Fibroblast of villous mesenchyme (primary cell): ENCODE data around the gene LRRTM4. TPM values are rescaled to one million over a fixed set of nuclear protein-coding genes. Genes with fewer than 3 reads are reported as not detected.

Experiments
- DNase-seq: peaks from one replicate; pipeline ENCODE4 v3.0.0-alpha.2; 2010; ENCODE audit warnings: low read depth
- H3K4me3 ChIP-seq: 2 replicates; pipeline ENCODE4 v1.5.1; 2011; ENCODE audit warnings: low read depth, mild to moderate bottlenecking, low read length
- CTCF ChIP-seq: IDR thresholded peaks from 2 replicates; pipeline ENCODE4 v1.5.1; 2012; ENCODE audit warnings: low read depth, mild to moderate bottlenecking, low read length; ENCODE audit not compliant: insufficient read depth
- total RNA-seq: library from RNA; depleted of rRNA; stranded (reverse); fragments of >200 nt; gene quantifications from 2 replicates; pipeline ENCODE4 v1.2.3, GENCODE V29; 2012

LRRTM4 gene
- total RNA-seq, 1 donor: not detected

GRCh38 chr2:77309725-77310124 lies 212.5 kb downstream of the LRRTM4 start:
- H3K4me3 ChIP-seq: no peak overlapping the region
- TF ChIP-seq CTCF: no peak
- DNase-seq: no peak

DNA sequence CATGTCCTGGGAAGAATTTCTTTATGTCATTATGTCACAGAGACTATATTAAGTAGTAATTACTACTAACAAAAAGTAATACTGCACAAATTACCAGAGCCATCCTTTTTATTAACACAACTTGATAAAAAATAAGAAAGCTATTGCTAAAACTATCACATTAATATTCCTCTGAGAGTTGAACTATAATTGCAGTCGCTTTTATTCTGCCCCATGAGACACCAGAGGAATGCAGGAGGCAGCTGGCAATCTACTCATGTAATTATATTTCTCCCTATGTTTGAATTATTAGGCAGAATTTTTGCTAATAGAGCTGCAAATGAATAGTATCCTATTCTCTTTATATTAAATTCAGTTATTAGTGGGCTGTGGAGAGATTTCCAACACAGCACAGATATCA lies 220.7 kb downstream of the LRRTM4 start:
- TF ChIP-seq CTCF: no peak
- DNase-seq: no peak
- no peak overlapping the region for H3K4me3 ChIP-seq

- H3K4me3 ChIP-seq: no peak overlapping the region
- DNase-seq: no peak
- TF ChIP-seq CTCF: no peak
These were observed 225.4 kb downstream of the LRRTM4 start for GRCh38 chr2:77296791-77297190.

DNA sequence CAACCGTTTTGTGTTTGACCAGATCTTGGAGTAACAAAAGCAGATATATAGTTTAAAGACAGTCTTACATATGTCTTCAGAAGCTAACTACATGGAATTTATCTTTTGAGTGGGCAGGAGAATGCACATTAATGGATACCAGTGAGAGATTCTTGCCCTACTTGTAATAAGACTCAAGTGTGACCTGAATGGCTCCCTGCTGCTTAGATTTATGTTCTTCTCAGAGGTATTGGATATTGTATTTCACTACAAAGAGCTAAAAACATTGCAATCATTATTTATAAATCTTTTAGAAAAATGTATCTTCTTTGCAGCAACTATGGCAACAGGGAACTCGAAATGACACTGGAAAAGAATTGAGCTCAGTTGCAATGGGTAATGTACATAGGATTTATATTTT lies 227.7 kb downstream of the LRRTM4 start:
- DNase-seq: no peak
- H3K4me3 ChIP-seq: no peak overlapping the region
- TF ChIP-seq CTCF: no peak

DNA sequence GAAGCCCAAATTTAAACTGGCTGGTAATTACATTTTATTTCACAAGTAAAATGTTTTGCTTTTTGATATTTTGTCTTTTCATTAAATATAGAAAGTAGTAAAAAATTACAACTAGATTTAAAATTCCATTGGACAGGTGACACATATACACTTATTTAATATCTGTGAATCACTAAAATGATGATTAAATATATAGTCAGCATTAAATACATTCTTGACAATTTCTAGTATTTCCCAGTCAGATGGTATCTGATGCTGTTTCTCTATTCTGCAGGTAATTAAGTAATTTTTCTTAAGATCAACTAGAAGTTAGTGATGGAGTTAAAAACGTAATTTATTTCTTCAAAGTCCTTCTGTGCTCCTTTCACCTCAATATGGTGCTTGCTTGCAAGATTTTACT lies 237.8 kb downstream of the LRRTM4 start:
- TF ChIP-seq CTCF: no peak
- no peak overlapping the region for H3K4me3 ChIP-seq
- no peak for DNase-seq

- TF ChIP-seq CTCF: no peak
- no peak for DNase-seq
These were observed 250.9 kb downstream of the LRRTM4 start for GRCh38 chr2:77271262-77271661.

GRCh38 chr2:77270433-77270832 lies 251.7 kb downstream of the LRRTM4 start:
- H3K4me3 ChIP-seq: no peak overlapping the region
- no peak for TF ChIP-seq CTCF
- no peak for DNase-seq

More at GRCh38 chr2:77271262-77271661, 250.9 kb downstream of the LRRTM4 start:
- no peak overlapping the region for H3K4me3 ChIP-seq
